Neural progenitor cell (in vitro differentiated cells): ENCODE measurements around the gene C6orf89.

Source experiments
- CTCF ChIP-seq: fragments of 200-600 bp; sonication (generic); IDR thresholded peaks from 2 replicates; pipeline ENCODE4 v1.5.1; 2017; ENCODE audit warnings: antibody characterized with exemption, mild to moderate bottlenecking
- EZH2 ChIP-seq: fragments of 200-600 bp; sonication (generic); IDR thresholded peaks from 2 replicates; pipeline ENCODE4 v1.6.1; 2017; ENCODE audit warnings: antibody characterized with exemption, mild to moderate bottlenecking, moderate library complexity
- EZH2phosphoT487 ChIP-seq: fragments of 200-600 bp; sonication (generic); IDR thresholded peaks from 2 replicates; pipeline ENCODE4 v1.6.1; 2017; ENCODE audit warnings: antibody characterized with exemption

- TF ChIP-seq EZH2 (no peak), CTCF (no peak), EZH2phosphoT487 (no peak)
Observed at GRCh38 chr6:36884610-36885009, 1.1 kb upstream of the C6orf89 start.
